HUES48 (cell line): ENCODE data around the gene MYH11.
"Not testable (repeated sequence)": the region's sequence is repeated elsewhere in the genome, so short reads cannot be mapped to it uniquely, and the experiment has no call there.

Source experiments
- H3K27ac ChIP-seq: one replicate; pipeline ENCODE4 v1.7.0; 2013; ENCODE audit warnings: low read depth, low read length, inconsistent platforms
- H3K27me3 ChIP-seq: 2 replicates; pipeline ENCODE4 v1.6.1; 2013; ENCODE audit warnings: mild to moderate bottlenecking, low read length; ENCODE audit not compliant: control insufficient read depth, insufficient read depth
- H3K36me3 ChIP-seq: 2 replicates; pipeline ENCODE4 v1.6.1; 2013; ENCODE audit warnings: low read length; ENCODE audit not compliant: control insufficient read depth, insufficient read depth
- H3K4me1 ChIP-seq: 2 replicates; pipeline ENCODE4 v1.6.1; 2013; ENCODE audit warnings: mild to moderate bottlenecking, low read length; ENCODE audit not compliant: control insufficient read depth, insufficient read depth
- H3K4me3 ChIP-seq: 2 replicates; pipeline ENCODE4 v1.5.1; 2013; ENCODE audit warnings: mild to moderate bottlenecking, low read depth, low read length
- H3K9ac ChIP-seq: 2 replicates; pipeline ENCODE4 v1.6.1; 2013; ENCODE audit warnings: mild to moderate bottlenecking, low read depth, low read length, moderate library complexity
- H3K9me3 ChIP-seq: 2 replicates; pipeline ENCODE4 v1.6.1; 2013; ENCODE audit warnings: low read length; ENCODE audit not compliant: control insufficient read depth, insufficient read depth

MYH11 gene

GRCh38 chr16:15667091-15667742 is 189.6 kb downstream of the MYH11 start:
- Histone ChIP-seq H3K4me3 (no peak overlapping the region), H3K27ac (no peak overlapping the region), H3K9ac (no peak overlapping the region), H3K36me3 (peaks cover 48% of the 10 kb centered on the region), H3K9me3 (no peaks in the 10 kb centered on the region), H3K27me3 (no peaks in the 10 kb centered on the region), H3K4me1 (no peaks in the 10 kb centered on the region)

GRCh38 chr16:15665107-15665506 is 191.7 kb downstream of the MYH11 start:
- Histone ChIP-seq H3K27ac (no peak overlapping the region), H3K36me3 (peaks cover 43% of the 10 kb centered on the region), H3K4me3 (no peak overlapping the region), H3K27me3 (no peaks in the 10 kb centered on the region), H3K9ac (no peak overlapping the region), H3K4me1 (no peaks in the 10 kb centered on the region), H3K9me3 (no peaks in the 10 kb centered on the region)

GRCh38 chr16:15660203-15660601 is 196.6 kb downstream of the MYH11 start:
- Histone ChIP-seq H3K36me3 (peaks cover 7% of the 10 kb centered on the region), H3K4me1 (no peaks in the 10 kb centered on the region), H3K9ac (no peak overlapping the region), H3K9me3 (no peaks in the 10 kb centered on the region), H3K27ac (no peak overlapping the region), H3K4me3 (no peak overlapping the region), H3K27me3 (no peaks in the 10 kb centered on the region)

- Histone ChIP-seq H3K27me3 (no peaks in the 10 kb centered on the region), H3K4me3 (no peak overlapping the region), H3K4me1 (no peaks in the 10 kb centered on the region), H3K36me3 (no peaks in the 10 kb centered on the region), H3K9ac (no peak overlapping the region), H3K9me3 (no peaks in the 10 kb centered on the region), H3K27ac (no peak overlapping the region)
Measured at GRCh38 chr16:15658556-15658955, 198.3 kb downstream of the MYH11 start.

GRCh38 chr16:15658149-15658548 is 198.7 kb downstream of the MYH11 start:
- Histone ChIP-seq H3K9ac (no peak overlapping the region), H3K4me1 (no peaks in the 10 kb centered on the region), H3K36me3 (peaks cover 3% of the 10 kb centered on the region; the same call in 1 of the 2 replicates), H3K9me3 (no peaks in the 10 kb centered on the region), H3K27ac (no peak overlapping the region), H3K27me3 (no peaks in the 10 kb centered on the region), H3K4me3 (no peak overlapping the region)

GRCh38 chr16:15655561-15655960 is 201.3 kb downstream of the MYH11 start:
- H3K4me3 ChIP-seq, H3K9ac ChIP-seq, H3K27ac ChIP-seq, H3K9me3 ChIP-seq, H3K4me1 ChIP-seq, H3K27me3 ChIP-seq: not testable (repeated sequence)
- H3K36me3 ChIP-seq: peaks cover 13% of the 10 kb centered on the region

- Histone ChIP-seq H3K4me3 (no peak overlapping the region), H3K27me3 (no peaks in the 10 kb centered on the region), H3K9ac (no peak overlapping the region), H3K27ac (no peak overlapping the region), H3K4me1 (no peaks in the 10 kb centered on the region), H3K36me3 (peaks cover 13% of the 10 kb centered on the region), H3K9me3 (no peaks in the 10 kb centered on the region)
Measured at GRCh38 chr16:15654591-15654990, 202.2 kb downstream of the MYH11 start.

- no peak overlapping the region for H3K4me3 ChIP-seq
- no peak overlapping the region for H3K9ac ChIP-seq
- H3K36me3 ChIP-seq: peaks cover 13% of the 10 kb centered on the region
- no peak overlapping the region for H3K27ac ChIP-seq
- no peaks in the 10 kb centered on the region for H3K27me3 ChIP-seq
- no peaks in the 10 kb centered on the region for H3K4me1 ChIP-seq
- H3K9me3 ChIP-seq: no peaks in the 10 kb centered on the region
Measured at GRCh38 chr16:15653227-15653626, 203.6 kb downstream of the MYH11 start.
